CD4-positive, alpha-beta T cell treated with Interleukin-12 subunit alpha and Interleukin-12 subunit beta, for 1 hour (primary cell): ENCODE measurements around the gene MRFAP1L1.
"Not testable (repeated sequence)": the region's sequence is repeated elsewhere in the genome, so short reads cannot be mapped to it uniquely, and the experiment has no call there.

Source experiments
- DNase-seq: peaks from one replicate; pipeline ENCODE4 v3.0.0-alpha.2; 2020

MRFAP1L1 gene

DNA sequence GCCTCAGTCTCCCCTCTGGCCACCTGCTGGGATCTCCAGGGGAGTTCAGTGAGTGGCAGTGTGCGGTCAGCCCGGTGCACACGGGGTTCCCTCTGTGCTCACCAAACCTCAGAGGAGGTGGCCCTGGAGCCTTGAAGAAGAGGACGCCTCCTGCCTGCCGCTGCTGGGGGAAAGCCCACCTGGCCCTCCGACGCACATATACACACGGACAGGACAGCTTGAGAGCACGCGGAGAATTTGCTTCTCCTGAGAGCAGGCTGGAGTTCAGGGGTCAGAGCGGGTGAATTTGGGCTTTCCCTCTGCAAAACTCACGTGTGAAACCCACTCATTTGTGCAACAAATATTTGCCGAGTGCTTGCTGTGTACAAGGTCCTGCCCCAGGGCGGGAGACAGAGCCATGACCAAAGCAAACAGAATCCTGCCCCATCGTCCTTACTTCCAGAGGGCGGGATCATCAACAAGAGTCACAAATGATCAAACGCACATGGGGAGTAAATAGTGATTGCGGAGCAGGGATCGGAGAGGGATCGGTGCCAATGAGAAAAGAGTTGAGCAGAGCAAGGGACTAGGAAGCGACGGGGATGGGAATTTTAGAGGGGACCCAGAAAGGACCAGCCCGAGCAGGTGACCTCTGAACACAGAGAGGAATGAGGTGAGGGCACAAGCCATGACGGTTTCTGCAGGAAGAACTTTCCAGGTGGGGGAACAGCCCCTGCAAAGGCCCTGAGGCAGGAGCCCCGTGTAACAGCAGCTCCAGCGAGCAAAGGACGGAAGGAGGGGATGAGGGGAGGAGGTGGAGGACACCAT is 23.9 kb upstream of the MRFAP1L1 start:
- no peak for DNase-seq

DNA sequence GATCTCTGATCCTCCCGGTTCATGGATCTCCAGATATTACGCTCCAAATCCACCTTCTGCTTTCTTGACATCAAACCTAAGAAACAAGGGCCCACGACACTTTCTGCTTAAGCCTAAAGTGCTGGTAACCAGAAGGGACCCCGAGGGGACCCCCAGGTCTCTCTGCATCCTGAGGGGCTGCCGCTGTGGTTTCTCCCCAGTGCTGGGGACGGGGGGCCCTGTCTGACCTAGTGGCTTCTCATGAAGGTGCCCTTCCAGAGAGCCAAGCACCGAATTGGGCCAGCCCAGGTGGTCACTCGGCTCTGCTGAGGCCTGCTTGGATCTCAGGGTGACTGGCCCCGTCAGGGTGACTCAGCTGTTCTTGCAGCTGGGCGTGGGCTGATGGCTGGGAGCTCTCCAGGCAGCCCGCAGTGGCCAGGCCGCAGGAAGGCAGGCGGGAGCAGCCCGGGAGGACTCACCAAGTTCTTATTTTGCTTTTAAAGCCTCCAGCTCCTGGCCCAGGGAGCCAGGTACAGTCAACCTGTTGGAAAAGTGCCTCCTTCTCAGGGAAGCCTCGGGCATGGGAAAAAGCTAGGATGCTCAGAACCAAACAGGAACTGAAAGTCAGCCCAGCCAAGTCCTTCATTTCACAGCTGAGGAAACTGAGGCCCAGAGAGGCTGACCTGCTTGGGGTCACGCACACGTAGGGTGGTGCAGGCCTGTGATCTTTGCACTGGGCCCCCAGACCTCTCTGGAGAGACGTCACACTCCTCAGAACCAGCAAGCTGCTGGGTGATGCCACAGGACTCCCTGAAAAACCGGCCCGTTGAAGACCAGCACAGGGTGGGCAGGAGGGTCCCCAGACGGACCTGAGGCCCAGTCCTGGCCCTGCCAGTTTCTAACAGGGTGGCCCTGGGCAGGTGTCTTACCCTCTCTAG is 23.0 kb upstream of the MRFAP1L1 start:
- DNase-seq = no peak

DNA sequence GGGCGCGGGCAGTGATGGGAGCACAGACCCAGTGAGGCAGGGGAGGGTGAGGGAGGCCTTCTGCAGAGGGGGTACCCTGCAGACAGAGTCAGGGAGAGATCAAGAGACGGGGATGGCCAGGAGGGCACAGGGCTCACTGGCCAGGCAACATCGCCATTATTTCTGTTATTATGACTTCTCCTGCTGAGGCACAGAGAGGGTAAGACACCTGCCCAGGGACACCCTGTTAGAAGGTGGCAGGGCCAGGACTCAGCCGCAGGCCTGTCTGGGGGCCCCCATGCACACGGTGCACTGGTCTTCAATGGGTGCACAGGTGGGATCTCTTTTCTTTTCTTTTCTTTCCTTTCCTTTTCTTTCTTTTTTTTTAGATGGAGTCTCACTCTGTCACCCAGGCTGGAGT is 22.1 kb upstream of the MRFAP1L1 start:
- DNase-seq = no peak

DNA sequence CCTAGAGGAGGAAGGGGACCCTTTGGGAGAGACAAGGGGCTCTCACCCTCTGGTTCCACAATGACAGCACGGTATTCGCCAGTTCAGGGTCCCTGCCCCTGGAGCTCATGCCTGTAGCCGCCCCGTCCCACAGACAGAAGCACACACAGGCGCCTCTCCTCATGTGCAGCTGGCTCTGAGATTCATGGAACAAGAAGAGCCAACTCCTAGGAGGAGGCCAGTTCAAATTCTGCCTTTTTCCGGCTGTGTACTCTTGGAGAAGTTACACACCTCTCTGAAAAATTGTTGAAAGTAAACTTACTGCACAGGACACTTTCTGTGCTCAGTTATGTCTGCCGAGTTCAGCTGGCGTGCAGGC is 21.6 kb upstream of the MRFAP1L1 start:
- no peak for DNase-seq

DNA sequence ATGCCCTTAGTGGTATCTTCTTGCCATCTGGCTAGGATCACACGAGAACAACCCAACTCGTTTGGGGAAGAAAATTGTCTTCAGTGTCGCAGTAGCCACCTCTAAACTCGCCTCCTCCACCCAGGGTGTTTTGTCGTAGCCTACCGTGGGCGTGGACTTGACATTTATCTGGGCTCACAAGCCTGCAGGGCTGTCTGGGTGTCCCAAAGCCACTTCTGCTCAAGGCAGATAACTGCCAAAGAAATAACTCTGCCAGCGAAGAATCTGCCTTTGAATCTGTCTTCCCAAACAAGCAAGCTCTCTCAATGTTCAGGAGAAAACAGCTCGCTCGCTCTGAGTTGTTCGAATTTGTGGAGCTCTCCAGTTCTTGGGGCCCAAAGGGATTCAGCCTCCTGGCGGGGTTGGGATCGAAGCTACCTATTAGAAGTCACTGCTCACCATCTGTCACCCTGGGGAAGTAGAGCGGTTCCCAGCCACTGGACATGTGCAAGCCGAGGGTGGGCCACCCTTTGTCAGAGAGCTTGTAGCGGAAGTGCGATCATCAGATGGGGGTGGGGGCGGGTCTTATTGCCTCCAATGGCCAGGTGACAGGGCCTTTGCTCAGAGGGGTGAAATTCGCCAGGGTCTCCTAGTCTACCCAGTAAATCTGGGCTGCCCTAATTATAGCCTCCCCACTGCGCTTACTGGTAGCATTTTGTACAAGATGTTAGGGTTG is 21.1 kb upstream of the MRFAP1L1 start:
- DNase-seq = no peak

DNA sequence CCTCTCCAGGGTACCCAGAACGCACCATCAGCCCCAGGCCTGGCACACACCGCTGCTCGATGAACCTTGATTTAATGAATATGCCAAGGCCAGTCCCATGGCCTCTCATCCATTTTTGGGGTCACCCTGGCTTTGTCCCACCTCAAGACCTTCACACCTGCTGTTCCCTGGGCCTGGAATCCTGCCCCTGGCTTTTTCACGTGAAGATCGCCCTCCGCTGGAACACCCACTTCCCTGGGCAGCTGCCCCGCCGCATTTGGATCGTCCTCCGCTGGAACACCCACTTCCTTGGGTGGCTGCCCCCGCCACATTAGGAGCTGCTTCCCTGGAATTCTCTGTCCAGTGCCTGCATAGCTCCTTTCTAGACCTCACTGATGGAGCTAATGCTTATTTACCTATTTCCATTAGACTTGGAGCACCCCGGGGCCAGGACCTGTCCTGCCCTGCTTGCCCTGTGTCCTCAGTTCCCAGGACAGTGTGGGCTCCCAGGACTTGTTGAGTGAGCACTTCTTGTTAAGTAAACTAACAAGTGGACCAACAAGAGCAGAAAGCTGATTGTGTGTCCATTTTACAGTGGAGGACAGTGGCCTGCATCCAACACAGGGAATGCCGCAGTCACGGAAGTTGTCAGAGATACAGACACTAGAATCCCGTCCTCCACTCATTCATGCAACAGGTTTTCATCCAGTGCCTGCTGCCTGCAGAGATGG is 18.8 kb upstream of the MRFAP1L1 start:
- no peak for DNase-seq

DNA sequence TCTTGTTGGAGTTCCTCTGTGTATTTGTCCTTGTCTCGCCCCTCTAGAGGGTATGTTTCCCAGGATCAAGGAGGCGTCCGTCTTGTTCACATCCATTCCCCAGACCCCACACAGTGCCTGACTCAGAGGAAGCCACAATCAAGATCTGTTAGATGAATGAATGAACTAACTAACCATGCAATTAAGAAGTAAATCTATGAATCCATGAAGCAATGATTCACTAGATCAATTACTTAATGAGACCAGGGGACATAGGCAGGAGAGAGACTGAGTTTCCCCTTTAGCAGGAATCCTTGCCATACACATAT is 18.2 kb upstream of the MRFAP1L1 start:
- DNase-seq = no peak

DNA sequence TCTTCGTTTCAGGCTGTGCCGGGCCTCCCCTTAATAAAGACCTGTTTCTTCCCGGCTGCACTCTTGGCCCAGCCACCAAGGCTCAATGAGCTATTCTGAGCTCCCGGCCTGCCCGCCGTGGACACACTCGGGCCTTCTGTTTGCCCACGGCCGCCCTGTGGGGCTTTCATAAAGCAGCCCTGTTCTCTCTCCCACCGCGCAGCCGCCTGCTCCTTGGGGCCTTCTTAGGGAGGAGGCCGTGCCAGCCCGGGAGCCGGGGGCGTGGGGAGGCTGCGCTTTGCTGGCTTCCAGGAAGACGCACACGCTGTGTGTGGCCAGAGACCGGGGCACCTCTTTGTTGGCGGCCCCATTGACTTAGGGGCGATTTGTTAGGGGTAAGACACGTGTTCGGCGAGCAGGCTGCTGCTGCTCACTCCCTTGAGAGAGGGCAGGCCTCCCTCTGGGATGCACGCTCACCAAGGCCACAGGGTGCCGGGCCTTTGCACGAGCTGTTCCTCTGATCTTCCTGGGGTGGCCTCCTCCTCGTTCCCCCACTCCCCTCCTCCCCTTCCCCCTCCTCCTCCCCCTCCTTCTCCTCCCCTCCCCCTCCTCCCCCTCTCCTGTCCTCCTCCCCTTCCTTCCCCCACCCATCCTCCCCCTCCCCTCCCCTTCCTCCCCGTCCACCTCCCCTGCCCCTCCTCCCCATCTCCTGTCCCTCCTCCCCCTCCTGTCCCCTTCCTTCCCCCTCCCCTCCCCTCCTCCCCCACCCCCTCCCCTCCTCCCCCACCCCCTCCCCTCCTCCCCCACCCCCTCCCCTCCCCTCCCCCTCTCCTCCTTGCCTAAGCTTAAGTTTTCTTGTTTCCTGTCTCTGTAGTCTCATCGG is 17.6 kb upstream of the MRFAP1L1 start:
- DNase-seq = no peak

DNA sequence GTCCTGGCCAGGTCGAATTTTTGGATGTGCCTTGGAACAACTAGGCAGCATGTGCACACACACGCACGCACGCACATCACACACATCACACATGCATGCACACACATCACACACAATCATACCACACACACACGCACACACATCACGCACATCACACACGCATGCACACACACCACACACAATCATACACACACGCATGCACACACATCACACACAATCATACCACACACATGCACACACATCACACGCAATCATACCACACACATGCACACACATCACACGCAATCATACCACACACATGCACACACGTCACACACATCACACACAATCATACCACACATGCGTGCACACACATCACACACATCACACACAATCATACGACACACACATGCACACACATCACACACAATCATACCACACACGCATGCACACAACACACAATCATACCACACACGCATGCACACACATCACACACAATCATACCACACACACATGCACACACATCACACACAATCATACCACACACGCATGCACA is 15.8 kb upstream of the MRFAP1L1 start:
- not testable (repeated sequence) for DNase-seq

DNA sequence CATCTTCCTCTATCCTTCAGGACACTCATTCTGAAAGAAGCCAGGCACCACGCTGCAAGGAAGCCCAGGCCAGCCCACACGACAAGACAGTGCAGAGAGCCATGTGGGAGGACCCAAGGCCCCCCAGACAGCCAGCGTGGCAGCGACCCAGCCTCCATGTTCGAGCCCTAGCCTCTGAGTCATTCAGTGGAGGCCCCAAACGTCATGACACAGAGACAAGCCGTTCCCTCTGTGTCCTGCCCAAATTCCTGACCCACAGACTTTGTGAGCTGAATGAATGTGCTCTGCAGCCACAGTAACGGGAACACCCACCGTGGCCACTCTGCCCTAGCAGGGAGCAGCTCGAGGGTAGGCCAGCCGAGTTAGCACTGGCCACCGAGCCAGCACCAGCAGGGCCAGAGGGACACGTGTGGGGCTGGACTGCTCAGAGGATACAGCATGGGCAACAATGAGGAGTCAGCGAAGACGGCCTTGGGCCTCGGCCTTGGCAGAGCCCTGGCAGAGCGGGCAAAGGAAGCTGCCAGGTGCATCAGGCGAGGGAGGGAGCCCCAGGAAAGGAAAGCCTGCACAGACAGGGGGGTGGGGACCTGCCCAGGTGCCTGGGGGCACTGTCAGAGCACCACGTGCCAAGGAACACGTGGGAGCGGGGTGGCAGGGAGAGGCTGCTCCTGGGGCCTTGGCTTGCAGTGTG is 14.9 kb upstream of the MRFAP1L1 start:
- DNase-seq = no peak

DNA sequence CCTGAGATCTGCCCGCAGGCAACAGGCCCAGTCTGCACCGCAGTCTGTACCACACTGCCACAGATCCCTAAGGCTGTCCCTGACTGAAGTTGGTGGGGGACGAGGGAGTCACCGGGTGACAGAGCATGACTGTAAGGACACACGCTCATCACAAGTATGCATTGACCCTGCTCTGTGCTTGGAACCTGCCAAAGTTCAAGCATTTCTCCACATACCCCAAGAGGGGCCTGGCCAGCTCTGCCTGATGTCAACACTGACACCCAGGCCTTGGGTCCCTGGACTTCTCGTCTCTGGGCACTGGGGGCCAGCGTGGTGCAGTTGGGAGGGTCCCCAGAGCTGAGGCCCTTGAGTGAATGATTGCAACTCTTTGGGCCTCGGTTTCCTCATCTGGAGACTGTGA is 14.2 kb upstream of the MRFAP1L1 start:
- no peak for DNase-seq

DNA sequence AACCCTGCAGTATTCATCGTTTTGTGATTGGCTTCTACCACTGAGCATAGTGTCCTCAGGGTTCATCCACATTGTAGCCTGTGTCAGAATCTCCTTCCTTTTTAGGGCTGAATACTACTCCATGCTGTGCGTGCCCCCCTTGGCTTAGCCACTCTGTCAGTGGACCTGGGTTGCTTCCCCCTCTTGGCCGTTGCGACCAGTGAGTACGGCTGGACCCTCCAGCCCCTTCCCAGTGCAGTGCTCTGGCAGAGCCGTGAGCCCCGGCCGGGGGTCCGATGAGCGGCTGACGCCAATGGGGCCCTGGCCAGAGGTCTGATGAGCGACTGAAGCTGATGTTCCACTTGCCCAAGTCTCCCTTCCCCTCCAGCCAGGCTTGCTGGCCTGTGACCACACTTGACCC is 13.2 kb upstream of the MRFAP1L1 start:
- no peak for DNase-seq

DNA sequence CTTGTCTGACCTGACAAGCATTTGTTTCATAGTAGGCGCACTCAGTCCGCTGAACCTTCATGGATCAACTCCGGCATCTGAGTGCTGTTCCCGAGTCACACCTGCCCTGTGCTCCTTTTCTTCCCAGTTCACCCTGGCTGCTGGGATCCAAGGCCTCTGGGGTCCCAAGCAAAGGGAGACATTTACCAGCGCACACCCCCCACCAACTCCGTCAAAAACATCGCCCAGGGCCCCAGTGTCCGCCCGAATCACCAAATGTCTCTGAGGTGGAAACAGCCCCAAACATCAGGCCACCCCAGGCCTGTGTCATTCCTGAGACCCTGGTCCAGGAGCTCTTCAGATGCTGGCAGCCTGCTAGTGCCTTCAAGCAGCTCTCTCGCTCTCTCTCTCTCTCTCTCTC is 11.5 kb upstream of the MRFAP1L1 start:
- DNase-seq = no peak

DNA sequence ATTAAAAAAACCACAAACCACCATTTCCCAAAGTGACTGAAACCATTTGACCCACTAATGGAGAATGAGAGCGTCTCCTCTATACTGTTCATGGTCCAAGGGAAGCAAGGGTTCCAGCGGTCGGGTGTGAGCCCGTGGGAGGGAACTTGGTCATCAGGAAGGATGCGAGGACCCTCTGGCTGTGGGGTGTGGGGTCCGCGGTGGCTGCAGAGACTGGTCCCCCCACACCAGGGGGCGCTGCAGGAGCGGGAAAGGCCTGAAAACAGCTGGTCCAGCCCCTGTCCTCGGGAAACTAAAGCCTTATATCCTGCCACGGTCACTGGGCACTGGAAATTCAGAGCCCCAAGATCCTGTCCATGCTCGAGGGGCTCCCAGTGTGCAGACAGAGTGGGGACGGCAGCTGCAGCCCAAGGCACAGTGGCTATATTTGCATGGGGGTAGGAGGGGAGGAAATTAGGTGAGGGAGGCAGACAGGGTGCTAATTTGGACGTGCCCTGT is 10.6 kb upstream of the MRFAP1L1 start:
- peak; percentile 80 for DNase-seq

DNA sequence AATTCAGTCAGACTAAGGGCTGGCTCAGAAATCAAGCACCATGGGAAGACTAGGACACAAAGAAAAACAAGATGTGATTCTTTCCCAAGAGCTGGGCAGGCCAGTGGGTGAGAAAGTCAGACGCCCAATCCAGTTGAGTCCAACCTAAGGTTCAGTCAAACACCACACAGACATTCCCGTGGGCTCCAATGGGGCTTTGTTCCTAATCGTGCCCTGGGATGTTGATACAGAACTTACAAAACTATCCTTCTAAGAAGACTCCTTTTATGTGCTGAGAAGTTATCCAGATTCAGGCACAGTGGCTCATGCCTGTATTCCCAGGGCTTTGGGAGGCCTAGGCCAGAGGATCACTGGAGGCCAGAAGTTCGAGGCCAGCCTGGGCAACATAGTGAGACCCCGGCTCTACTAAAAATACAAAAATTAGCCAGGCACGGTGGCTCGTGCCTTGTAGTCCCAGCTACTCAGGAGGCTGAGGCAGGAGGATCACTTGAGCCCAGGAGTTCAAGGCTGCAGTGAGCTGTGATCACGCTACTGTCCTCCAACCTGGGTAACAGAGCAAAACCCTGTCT is 10.0 kb upstream of the MRFAP1L1 start:
- DNase-seq = no peak

DNA sequence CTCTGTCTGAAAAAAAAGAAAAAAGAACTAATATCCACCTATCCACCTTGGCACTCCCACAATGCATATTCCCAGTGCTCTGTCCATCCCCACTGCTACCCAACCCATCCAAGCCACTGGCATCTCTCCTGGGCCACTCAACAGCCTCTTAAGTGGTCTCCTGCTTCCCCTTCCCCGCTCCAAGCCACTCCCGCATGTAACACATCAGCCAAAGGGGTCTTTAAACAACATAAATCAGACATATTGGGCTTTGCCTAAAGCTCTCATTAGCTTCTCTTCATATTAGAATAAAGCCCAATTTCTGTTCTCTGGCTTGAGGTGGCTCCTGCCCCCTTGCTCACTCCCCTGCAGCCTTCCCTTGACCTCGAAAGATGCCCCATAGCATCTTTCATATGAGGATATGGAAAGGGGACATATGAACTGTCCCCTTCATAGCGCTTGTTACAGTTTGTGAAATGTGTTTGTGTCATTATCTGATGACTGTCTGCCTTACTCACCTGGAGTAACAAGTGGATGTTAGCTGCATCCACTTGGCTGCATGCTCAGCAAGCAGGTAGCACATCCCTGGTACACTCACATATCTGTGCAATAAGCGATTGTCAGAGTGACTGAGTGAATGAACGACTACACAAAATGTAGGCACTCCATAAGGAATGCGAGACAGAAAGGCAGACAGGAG is 9.4 kb upstream of the MRFAP1L1 start:
- no peak for DNase-seq

DNA sequence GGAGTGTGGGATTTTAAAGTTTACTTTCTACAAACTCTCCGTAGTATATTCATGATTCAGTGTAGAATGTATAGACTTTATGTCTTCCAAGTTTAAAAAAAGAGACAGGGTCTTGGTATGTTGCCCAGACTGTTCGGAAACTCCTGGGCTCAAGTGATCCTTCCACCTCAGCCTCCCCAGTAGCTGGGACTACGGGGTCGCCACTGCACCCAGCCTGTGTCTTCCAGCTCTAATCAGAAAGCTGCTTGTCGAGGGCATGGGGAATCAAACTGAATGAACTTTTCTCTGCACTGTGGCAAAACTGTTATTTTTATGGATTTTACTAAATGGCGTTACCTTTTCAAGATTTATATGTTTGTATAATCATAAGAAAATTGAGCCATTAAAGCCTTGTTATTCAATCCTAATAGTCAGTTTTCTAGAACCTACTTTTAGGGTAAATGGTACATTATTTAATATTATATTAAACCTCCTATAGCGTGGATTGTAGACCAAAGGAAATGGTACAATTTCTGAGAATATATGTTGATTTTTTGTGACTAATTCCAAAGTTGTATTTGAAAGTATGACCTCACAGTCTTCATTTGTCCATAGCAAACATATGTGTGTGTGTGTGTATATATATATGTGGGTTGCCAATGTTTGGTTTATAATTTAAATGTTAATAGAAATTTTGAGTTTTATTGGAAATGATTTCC is 7.4 kb upstream of the MRFAP1L1 start:
- no peak for DNase-seq

DNA sequence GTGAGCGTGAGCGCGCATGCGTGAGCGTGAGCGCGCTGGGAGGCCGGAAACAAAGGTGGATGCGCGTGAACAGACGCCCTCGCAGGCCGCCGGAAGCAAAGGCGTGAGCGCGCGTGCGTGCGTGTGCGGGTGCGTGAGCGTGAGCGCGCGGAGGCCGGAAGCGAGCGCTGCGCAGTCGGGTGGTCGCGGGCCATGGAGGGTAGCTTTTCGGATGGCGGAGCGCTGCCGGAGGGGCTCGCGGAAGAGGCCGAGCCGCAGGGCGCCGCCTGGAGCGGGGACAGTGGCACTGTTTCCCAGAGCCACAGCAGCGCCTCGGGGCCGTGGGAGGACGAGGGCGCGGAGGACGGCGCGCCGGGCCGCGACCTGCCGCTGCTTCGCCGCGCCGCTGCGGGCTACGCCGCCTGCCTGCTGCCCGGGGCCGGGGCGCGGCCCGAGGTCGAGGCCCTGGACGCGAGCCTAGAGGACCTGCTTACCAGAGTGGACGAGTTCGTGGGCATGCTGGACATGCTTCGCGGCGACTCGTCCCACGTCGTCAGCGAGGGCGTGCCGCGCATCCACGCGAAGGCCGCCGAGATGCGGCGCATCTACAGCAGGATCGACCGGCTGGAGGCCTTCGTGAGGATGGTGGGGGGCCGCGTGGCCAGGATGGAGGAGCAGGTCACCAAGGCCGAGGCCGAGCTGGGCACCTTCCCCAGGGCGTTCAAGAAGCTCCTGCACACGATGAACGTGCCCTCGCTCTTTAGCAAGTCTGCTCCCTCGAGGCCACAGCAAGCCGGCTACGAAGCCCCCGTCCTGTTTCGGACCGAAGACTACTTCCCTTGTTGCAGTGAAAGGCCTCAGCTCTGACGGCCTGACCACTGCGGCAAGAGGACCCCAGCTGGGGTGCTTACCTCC is 6.6 kb upstream of the MRFAP1L1 start, which contains the start of gene BLOC1S4:
TSS of gene BLOC1S4 (plus strand) at position 157 of the 894 bp plus-strand sequence. CDS start at position 193, 36 bp downstream.
- DNase-seq = peak; percentile 94
